ENCODE results near the gene KCTD7. TPM values are rescaled to one million over a fixed set of nuclear protein-coding genes. Genes with fewer than 3 reads are reported as not detected.
A peak's percentile ranks its signal among the peaks of the same experiment; 100 is the strongest.
"Not testable (repeated sequence)": the region's sequence is repeated elsewhere in the genome, so short reads cannot be mapped to it uniquely, and the experiment has no call there.

KCTD7 gene
- total RNA-seq, 4 donors from 2014 or later, result 6.2 to 17.9 (median 6.7) TPM

DNA sequence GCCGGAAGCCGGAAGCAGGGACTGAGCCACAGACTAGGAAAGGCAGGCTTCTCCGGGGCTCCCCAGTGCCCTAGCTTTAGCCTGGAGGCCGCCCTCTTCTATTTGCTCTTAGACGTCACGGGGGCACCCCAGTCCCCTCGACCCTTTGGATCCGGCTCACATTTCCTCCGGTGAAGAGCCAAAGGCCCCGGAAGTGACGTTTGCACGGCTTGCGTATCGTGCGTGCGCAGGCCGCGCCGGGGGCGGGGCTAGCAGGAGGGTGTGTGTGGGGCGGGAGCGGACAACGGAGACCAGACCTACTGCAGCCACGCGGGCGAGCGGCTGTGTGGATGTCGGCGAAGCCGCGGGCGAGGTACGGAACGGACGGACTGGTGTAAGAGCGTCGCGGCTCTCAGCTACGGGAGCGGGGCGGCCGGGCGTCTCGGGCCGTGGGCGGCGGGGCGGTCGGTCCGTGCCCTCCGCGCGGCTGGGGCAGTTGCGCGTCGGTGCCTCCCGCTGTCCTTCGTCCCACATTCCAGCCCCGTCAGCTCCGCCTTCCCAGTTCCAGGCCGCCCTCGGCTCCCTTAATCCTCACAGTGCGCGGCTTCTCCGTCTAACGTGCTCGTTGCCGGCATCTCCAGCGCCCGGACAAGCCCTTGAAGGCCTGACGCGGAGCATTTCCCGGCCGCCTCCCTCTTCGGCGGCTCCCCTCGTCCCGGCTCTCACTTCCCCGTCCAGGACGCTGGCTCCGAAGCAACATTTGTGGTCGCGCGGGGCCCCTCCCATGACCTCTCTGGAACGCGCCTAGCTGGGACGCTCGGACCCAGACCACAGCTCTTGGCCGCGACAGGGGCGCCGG, 25.8 kb downstream of the KCTD7 start:
- Histone ChIP-seq H3K27me3 (no peaks in the 10 kb centered on the region), H3K4me3 (peak overlapping the region; percentile 87), H3K36me3 (no peaks in the 10 kb centered on the region), H3K4me1 (peaks cover 19% of the 10 kb centered on the region), H3K9me3 (no peaks in the 10 kb centered on the region), H3K27ac (peak overlapping the region; percentile 99)
- peak; percentile 99 for DNase-seq (ENCODE audit: low spot score in 2 of 2)
- WGBS, result 0% methylated on average over 30 of the region's 92 CpGs
- TF ChIP-seq POLR2A (IDR thresholded peaks at IDR 0.05), result peak; percentile 80 to 97
- TF ChIP-seq, protein P1, sequence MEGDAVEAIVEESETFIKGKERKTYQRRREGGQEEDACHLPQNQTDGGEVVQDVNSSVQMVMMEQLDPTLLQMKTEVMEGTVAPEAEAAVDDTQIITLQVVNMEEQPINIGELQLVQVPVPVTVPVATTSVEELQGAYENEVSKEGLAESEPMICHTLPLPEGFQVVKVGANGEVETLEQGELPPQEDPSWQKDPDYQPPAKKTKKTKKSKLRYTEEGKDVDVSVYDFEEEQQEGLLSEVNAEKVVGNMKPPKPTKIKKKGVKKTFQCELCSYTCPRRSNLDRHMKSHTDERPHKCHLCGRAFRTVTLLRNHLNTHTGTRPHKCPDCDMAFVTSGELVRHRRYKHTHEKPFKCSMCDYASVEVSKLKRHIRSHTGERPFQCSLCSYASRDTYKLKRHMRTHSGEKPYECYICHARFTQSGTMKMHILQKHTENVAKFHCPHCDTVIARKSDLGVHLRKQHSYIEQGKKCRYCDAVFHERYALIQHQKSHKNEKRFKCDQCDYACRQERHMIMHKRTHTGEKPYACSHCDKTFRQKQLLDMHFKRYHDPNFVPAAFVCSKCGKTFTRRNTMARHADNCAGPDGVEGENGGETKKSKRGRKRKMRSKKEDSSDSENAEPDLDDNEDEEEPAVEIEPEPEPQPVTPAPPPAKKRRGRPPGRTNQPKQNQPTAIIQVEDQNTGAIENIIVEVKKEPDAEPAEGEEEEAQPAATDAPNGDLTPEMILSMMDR (IDR thresholded peaks at IDR 0.05), result no peak
- no peak for TF ChIP-seq EP300 (IDR thresholded peaks at IDR 0.05)
- peak in 2 of 3 donors; percentile 78 to 97 for TF ChIP-seq POLR2AphosphoS5 (IDR thresholded peaks at IDR 0.05)

DNA sequence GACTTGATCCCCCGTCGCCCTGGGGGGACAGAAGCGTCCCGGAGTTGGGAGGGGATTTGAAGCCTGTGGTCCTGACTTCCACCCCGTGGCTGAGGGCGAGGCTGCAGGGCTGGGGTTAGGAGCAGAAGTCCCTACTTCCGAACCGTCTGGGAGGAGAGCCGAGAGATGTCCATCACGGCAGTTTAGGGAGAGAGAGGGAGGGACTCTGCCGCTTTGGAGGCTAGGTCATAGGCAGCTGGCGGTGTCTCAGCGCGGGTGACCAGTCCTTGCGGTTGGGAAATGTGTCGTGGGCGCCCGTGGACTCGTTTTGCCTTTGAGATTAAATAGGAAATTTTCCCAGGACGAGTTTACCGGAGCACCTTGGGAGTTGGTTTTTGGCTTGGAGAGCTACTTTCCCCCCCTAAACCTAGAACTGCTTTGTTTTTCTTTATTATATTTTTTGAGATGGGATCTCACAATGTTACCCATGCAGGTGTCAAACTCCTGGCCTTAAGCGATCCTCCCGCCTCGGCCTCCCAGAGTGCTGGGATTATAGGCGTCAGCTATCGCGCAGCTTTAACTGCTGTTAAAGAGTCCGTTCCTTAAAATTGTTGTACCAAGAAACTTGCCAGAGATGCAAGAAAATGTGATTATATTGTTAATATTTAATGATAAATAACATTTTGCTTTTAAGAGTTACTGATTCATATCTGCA, 26.6 kb downstream of the KCTD7 start:
- DNase-seq (ENCODE audit: low spot score in 2 of 2), result peak in 1 of 2 donors; percentile 85
- H3K4me1 ChIP-seq, result peaks cover 19% of the 10 kb centered on the region

DNA sequence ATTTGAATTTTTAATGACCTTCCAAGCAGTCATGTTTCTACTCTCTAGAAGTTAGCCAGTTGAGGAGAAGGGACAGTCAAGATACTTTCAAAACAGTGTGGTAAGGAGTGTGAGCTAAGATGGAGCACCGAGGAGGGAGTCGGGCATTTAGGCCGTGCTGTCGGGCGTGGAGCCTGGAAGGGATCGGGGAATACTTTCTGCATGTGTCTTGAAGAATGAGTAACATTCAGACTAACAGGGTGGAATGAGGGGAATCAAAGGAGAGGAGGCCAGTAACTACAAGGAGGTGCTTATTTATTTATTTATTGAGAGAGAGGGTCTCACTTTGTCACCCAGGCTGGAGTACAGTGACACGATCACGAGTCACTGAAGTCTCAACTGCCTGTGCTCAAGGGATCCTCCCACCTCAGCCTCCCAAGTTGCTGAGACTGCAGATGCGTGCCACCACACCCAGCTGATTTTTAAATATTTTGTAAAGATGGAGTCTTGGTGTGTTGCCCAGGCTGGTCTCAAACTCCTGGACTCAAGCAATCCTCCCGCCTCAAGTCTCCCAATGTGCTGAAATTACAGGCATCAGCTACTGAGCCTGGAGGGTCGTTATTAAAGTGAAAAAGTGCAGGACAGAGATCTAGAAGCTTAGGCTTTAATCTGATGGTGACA, 27.3 kb downstream of the KCTD7 start:
- 34% methylated on average over 11 of the region's 11 CpGs for WGBS
- DNase-seq (ENCODE audit: low spot score in 2 of 2); H3K36me3 ChIP-seq; H3K27me3 ChIP-seq; H3K9me3 ChIP-seq: not testable (repeated sequence)
- H3K4me1 ChIP-seq, result peaks cover 19% of the 10 kb centered on the region
- peak overlapping the region; percentile 99 for H3K27ac ChIP-seq
- peak overlapping the region; percentile 87 for H3K4me3 ChIP-seq

More for the DNA sequence above, 26.6 kb downstream of the KCTD7 start:
- Histone ChIP-seq H3K27ac (peak overlapping the region; percentile 99), H3K4me3 (peak overlapping the region; percentile 87)
- not testable (repeated sequence) for H3K36me3 ChIP-seq, H3K27me3 ChIP-seq, H3K9me3 ChIP-seq
- peak in 1 of 3 donors; percentile 7 for TF ChIP-seq POLR2AphosphoS5 (IDR thresholded peaks at IDR 0.05)
- WGBS, result 10% methylated on average over 18 of the region's 28 CpGs

- no peaks in the 10 kb centered on the region for H3K9me3 ChIP-seq
- no peak overlapping the region for H3K4me3 ChIP-seq
- TF ChIP-seq POLR2AphosphoS5 (IDR thresholded peaks at IDR 0.05) (no peak), POLR2A (IDR thresholded peaks at IDR 0.05) (no peak), EP300 (IDR thresholded peaks at IDR 0.05) (no peak)
- TF ChIP-seq, protein P1 (IDR thresholded peaks at IDR 0.05), result no peak
- no peaks in the 10 kb centered on the region for H3K36me3 ChIP-seq
- H3K4me1 ChIP-seq, result peaks cover 19% of the 10 kb centered on the region
- no peak overlapping the region for H3K27ac ChIP-seq
- 48% methylated on average over 2 of the region's 2 CpGs for WGBS
- no peaks in the 10 kb centered on the region for H3K27me3 ChIP-seq
- no peak for DNase-seq (ENCODE audit: low spot score in 2 of 2)
Measured at GRCh38 chr7:66657798-66658197, 29.1 kb downstream of the KCTD7 start.

DNA sequence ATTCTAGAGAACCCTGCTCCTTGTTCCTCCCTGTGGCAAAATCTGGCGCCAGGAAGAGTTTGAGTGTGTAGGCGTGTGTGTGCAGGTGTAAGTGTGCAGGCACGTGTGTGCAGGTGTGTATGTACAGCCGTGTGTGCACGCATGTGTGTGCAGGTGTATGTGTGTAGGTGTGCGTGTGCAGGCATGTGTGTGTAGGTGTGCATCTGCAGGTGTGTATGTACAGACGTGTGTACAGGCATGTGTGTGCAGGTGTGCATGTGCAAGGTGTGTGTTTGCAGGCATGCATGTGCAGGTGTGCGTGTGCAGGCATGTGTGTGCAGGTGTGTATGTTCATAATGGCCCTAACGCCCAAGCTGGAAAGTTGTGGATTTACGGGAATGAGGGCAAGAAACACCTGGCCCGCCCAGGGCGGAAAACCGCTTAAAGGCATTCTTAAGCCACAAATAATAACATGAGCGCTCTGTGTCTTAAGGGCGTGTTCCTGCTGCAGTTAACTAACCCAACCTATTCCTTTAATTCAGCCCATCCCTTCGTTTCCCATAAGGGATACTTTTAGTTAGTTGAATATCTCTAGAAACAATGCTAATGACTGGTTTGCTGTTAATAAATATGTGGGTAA, 34.1 kb downstream of the KCTD7 start:
- 86% methylated on average over 16 of the region's 16 CpGs for WGBS
- DNase-seq (ENCODE audit: low spot score in 2 of 2), result no peak
- TF ChIP-seq POLR2AphosphoS5 (IDR thresholded peaks at IDR 0.05) (no peak), POLR2A (IDR thresholded peaks at IDR 0.05) (no peak), EP300 (IDR thresholded peaks at IDR 0.05) (no peak)
- TF ChIP-seq, protein P1 (IDR thresholded peaks at IDR 0.05), result no peak
- no peaks in the 10 kb centered on the region for H3K36me3 ChIP-seq
- H3K27ac ChIP-seq, result no peak overlapping the region
- peaks cover 2% of the 10 kb centered on the region for H3K4me1 ChIP-seq
- no peaks in the 10 kb centered on the region for H3K27me3 ChIP-seq
- no peak overlapping the region for H3K4me3 ChIP-seq
- H3K9me3 ChIP-seq, result no peaks in the 10 kb centered on the region

All from suprapubic skin (tissue), 4 donors.